Stromal cell of bone marrow (primary cell): ENCODE measurements around the gene RAB40C.

ENCODE experiments used
- DNase-seq: peaks from one replicate; pipeline ENCODE4 v3.0.0-alpha.2; 2012; ENCODE audit warnings: low read depth

Gene RAB40C

DNA sequence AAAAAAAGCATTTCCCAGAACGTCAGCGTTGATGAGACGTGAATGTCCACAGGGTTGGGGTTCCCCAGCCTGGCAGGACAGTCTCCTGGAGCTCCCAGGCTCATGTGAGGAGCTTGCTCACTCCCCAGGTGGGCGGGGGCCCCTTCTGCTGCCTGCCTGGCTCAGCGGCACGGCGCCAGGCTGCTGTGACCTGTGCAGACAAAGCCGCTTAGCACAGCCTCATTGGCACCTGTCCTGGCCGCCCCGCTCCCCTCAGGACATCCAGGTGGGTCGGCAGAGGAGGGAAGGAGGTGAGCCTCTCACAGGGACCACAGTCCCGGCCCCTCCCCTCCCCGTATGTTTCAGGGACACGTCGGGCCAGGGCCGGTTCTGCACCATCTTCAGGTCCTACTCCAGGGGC, 28.0 kb downstream of the RAB40C start:
- DNase-seq, result no peak

GRCh38 chr16:619476-620100, 29.7 kb downstream of the RAB40C start:
- no peak for DNase-seq

GRCh38 chr16:620700-621525, 31.0 kb downstream of the RAB40C start:
- no peak for DNase-seq

DNA sequence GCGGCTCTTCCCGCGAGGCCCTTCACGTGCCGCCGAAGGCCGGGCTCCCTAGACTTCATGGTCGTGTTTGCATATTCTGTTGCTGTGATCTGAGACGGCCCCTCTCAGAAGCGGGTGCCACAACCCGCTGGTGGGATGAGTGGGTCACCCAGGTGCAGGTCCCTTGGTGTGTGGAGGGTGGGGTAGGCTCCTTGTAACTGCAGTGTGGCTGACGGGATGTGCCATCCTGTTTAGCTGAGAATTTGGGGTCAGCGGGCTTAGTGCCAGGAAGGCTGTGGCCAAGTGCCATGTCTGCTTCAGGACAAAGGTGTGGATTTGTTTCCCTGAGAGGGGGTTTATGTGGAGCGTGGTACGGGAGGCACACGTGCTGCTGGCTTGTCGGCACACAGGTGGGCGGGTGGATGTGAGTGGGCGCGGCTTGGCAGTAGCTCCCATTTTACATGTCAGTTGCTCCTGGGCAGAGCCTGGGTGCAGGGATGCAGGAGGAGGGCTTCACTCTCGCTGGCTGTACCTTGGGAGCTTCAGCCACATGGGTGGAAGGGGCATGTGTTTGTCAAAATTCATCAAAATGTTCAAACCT, 31.8 kb downstream of the RAB40C start:
- DNase-seq, result no peak

GRCh38 chr16:622920-623280, 33.0 kb downstream of the RAB40C start:
- DNase-seq, result no peak

- no peak for DNase-seq
These were observed 34.7 kb downstream of the RAB40C start for GRCh38 chr16:624526-625070.

GRCh38 chr16:625117-625976, 35.5 kb downstream of the RAB40C start:
- no peak for DNase-seq

GRCh38 chr16:625977-626765, 36.3 kb downstream of the RAB40C start:
- no peak for DNase-seq

- DNase-seq, result peak; percentile 95
These were observed 37.1 kb downstream of the RAB40C start for GRCh38 chr16:626787-627453.

DNA sequence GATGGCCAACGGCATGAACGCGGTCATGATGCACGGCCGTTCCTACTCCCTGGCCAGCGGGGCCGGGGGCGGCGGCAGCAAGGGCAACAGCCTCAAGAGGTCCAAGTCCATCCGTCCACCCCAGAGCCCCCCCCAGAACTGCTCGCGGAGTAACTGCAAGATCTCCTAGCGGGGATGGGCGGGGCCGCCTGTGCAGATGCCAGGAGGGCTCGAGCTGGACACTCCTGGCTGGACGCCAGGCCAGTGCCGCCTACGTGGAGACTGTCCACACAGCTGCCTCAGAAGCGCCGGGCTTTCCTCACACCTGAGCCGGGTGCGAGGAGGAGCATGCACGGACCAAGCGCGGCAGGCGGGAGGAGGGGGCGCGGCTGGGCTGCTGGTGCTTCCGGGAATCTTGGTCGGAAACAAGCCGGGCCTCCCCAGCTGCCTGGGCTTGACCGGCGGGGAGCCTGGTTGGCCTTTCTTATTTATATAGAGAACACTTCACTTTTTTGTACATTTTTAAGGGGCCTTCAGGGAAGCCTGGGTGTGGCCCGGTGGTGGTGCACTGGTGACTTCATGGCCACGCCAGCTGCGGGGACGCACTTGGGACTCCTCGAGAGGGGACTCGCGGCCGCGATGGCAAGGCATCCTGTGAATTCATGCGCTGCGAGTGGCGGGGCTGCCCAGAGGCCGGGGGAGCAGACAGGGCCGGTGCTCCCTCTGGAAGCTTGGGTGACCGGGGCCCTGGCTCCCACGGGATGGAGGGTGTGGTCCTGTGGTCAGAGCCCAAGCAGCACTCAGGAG, 37.8 kb downstream of the RAB40C start:
- DNase-seq, result no peak

DNA sequence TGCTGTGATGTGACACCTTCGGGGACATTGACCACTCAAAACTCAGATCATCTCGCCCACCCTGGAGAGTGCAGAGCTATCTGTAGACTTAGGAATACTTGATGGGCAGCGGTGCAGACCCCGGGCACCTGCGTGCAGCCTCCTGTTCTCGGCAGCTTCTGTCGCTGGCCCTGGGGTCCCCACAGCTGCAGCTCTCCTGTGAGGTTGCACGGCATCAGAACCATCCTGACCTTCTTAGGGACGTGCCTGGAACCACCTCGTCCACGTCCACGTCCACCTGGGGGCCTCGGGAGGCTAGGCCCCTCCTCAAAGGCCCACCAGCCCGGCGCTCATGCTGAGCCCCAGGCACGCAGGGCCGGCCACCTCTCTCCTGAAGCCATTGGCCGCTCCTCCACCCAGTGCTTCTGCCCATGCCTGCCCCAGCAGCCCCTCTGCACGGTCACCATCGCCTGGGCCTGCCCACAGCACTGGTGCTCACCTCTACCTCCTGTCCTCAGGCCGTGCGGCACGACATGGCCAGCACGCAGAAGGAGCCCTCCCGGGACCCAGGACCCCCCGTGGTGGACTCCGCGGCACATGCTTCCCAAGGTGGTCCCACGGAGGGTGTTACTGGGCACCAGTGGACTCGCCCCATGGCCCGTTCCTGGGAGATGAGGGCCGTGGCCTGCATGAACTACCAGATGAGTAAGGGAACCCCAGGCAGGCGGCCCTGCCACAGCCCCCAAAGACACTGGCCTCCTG, 38.6 kb downstream of the RAB40C start:
- DNase-seq, result no peak

GRCh38 chr16:629185-629832, 39.4 kb downstream of the RAB40C start:
- DNase-seq, result no peak

DNA sequence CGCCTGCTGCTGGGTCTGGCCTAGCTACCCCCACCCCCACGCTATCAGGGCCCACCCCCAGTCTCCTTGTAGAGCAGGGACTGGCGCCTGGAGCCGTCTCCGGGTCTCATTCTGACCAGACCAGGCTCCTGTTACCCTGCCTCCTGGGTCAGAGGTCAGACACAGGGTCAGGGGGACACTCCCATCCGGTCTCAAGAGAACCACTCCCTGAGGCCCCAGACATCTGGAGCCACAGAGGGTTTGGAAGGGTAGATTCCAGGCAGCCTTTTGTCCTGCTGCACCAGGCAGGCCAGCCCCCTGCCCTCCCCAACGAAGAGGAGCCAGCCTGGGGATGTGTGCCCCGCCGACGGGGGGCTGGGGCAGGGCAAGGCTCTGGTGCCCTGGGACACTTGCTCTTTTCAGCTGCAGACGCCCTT, 40.0 kb downstream of the RAB40C start:
- no peak for DNase-seq

DNA sequence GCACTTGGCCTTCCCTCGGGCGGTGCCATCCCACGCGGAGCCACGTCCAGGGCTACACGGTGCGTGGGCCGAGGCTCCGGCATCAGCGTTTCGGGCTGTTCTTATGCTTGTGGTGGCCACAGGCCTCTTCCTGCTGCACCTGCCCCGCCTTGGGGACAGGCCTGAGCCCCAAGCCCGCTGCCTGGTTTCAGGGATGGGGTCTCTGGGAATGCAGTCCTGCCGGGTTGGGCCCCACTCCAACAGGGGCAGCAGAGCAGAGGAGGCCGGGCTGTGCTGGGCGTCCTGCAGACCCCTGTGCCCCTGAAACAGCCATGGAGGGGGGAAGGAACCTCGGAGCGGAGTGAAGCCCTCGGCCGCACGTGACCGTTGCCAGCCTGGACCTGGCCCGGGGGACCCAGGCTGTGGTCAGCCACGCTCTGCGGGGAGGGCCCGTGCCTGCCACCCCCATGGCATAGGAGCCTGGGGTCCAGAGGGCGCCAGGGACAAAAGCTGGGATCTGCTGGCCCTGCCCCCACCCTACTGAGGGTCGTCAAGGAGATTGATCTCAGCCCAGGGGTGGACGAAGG, 40.5 kb downstream of the RAB40C start:
- no peak for DNase-seq

GRCh38 chr16:630815-631405, 41.0 kb downstream of the RAB40C start, which contains the start of gene WFIKKN1:
Gene WFIKKN1 (plus strand): TSS chr16:630985. CDS start chr16:631254, 269 bp downstream.
- DNase-seq, result no peak

DNA sequence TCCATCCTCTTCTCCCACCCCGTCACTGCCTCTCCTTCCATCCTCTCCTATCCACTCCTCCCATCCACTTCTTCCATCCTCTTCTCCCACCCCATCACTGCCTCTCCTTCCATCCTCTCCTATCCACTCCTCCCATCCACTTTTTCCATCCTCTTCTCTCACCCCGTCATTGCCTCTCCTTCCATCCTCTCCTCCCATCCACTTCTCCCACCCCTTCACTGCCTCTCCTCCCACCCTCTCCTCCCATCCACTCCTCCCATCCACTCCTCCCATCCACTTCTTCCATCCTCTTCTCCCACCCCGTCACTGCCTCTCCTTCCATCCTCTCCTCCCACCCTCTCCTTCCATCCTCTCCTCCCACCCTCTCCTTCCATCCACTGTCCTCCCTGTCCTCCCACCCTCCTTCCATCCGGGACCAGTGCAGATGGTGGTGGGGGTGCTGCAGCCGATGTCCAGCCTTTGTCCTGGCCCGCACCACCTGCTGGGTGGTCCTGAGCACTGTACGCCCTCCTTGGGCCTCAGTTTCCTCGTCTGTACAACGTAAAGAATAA, 42.0 kb downstream of the RAB40C start:
- no peak for DNase-seq
